Glutamatergic neuron (in vitro differentiated cells): ENCODE measurements around the gene POU2F2. TPM values are rescaled to one million over a fixed set of nuclear protein-coding genes. Genes with fewer than 3 reads are reported as not detected.
A peak's percentile ranks its signal among the peaks of the same experiment; 100 is the strongest.
"Not testable (repeated sequence)": the region's sequence is repeated elsewhere in the genome, so short reads cannot be mapped to it uniquely, and the experiment has no call there.

Source experiments
- DNase-seq: peaks from one replicate; pipeline ENCODE4 v3.0.0; 2022
- H3K27ac Mint-ChIP-seq: one replicate; pipeline ENCODE4 v1.8.0; 2020; ENCODE audit warnings: mild to moderate bottlenecking, mixed read lengths, inconsistent platforms; ENCODE audit not compliant: unreplicated experiment
- H3K27me3 Mint-ChIP-seq: one replicate; pipeline ENCODE4 v1.8.0; 2020; ENCODE audit warnings: mild to moderate bottlenecking, moderate library complexity, mixed read lengths, inconsistent platforms; ENCODE audit not compliant: unreplicated experiment
- H3K36me3 Mint-ChIP-seq: one replicate; pipeline ENCODE4 v1.8.0; 2020; ENCODE audit warnings: mild to moderate bottlenecking, mixed read lengths, inconsistent platforms; ENCODE audit not compliant: unreplicated experiment
- H3K4me1 Mint-ChIP-seq: one replicate; pipeline ENCODE4 v1.8.0; 2020; ENCODE audit warnings: mild to moderate bottlenecking, low read depth, mixed read lengths, inconsistent platforms; ENCODE audit not compliant: unreplicated experiment
- H3K4me3 Mint-ChIP-seq: one replicate; pipeline ENCODE4 v1.8.0; 2020; ENCODE audit warnings: mild to moderate bottlenecking, mixed read lengths, inconsistent platforms; ENCODE audit not compliant: unreplicated experiment
- H3K9me3 Mint-ChIP-seq: one replicate; pipeline ENCODE4 v1.8.0; 2020; ENCODE audit warnings: mild to moderate bottlenecking, moderate library complexity, mixed read lengths, inconsistent platforms; ENCODE audit not compliant: unreplicated experiment
- total RNA-seq: library from RNA; stranded (reverse); fragmentation: NEBNext Ultra II Directional; extraction: Animal tissue kit (Norgen Biotek cat#: 25700); gene quantifications from one replicate; pipeline ENCODE4 v1.2.1, GENCODE V29; 2021; ENCODE audit not compliant: unreplicated experiment
- TF ChIP-seq, protein P1 (sequence below): fragments of 200-600 bp; sonication (generic); IDR thresholded peaks from one replicate; pipeline ENCODE4 v1.5.0; 2021; ENCODE audit not compliant: partially characterized antibody, unreplicated experiment

POU2F2 gene
- total RNA-seq, 1 donor from 2014 or later: 53.4 TPM

DNA sequence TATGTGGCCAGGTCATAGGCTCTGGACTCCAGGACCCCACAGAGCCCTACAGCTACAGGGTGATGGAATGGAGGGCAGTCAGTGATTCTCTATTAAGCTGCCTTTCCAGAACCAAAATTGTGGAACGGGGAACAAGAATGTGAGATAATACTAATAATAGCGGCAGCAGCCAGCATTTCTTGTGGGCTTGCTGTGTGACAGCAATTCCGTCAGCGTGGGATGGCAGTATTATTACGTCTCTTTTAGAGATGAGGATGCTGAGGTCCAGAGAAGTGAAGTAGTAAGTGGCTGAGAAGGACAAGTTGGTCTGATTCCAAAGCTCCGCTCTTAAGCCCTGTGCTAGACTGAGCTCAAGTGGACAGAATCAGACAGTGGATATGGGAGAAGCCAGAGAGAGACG lies 86.7 kb downstream of the POU2F2 start:
- DNase-seq: no peak
- peaks cover 7% of the 10 kb centered on the region for H3K9me3 Mint-ChIP-seq
- H3K36me3 Mint-ChIP-seq: no peaks in the 10 kb centered on the region
- H3K27ac Mint-ChIP-seq: no peak overlapping the region
- TF ChIP-seq, protein P1, sequence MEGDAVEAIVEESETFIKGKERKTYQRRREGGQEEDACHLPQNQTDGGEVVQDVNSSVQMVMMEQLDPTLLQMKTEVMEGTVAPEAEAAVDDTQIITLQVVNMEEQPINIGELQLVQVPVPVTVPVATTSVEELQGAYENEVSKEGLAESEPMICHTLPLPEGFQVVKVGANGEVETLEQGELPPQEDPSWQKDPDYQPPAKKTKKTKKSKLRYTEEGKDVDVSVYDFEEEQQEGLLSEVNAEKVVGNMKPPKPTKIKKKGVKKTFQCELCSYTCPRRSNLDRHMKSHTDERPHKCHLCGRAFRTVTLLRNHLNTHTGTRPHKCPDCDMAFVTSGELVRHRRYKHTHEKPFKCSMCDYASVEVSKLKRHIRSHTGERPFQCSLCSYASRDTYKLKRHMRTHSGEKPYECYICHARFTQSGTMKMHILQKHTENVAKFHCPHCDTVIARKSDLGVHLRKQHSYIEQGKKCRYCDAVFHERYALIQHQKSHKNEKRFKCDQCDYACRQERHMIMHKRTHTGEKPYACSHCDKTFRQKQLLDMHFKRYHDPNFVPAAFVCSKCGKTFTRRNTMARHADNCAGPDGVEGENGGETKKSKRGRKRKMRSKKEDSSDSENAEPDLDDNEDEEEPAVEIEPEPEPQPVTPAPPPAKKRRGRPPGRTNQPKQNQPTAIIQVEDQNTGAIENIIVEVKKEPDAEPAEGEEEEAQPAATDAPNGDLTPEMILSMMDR: no peak
- peak overlapping the region; percentile 12 for H3K4me3 Mint-ChIP-seq
- H3K27me3 Mint-ChIP-seq: peaks cover 2% of the 10 kb centered on the region
- H3K4me1 Mint-ChIP-seq: peaks cover 44% of the 10 kb centered on the region

DNA sequence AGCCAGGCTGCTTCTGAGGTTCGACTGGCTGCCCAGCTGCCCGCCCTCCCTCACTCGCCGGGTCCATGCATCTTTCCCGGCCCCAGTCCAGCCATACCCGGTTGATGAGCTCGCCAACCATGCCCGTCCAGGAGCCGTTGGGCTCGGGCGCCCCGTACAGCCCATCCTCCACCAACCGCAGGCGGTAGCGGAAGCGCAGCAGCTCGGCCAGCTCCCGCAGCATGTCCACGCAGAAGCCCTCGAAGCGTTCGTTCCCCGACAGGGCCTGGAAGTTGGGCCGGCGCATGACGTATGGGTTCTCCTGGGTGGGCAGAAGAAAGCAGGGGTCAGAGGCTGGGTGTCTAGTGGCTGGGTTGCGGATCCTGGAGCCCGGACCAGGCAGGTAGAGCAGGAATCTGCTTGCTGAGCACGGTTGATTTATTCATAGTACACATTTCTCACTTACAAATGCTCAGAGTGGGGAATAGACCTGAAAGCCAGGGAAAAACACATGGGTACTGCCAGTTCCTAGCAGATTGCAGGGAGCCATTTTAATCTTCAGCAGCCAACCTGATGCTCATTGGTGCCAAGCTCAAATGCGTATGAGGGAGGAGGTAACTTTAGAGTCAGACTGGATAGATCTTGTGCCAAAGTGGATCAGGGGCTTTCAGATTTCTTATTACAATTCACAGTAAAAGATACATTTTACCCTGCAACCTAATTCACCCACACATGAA lies 89.6 kb downstream of the POU2F2 start:
- H3K4me1 Mint-ChIP-seq: peaks cover 44% of the 10 kb centered on the region
- H3K9me3 Mint-ChIP-seq: peaks cover 12% of the 10 kb centered on the region
- H3K27ac Mint-ChIP-seq: peak overlapping the region; percentile 98
- DNase-seq: no peak
- H3K27me3 Mint-ChIP-seq: peaks cover 4% of the 10 kb centered on the region
- TF ChIP-seq, protein P1: no peak
- H3K36me3 Mint-ChIP-seq: no peaks in the 10 kb centered on the region
- H3K4me3 Mint-ChIP-seq: peak overlapping the region; percentile 86

DNA sequence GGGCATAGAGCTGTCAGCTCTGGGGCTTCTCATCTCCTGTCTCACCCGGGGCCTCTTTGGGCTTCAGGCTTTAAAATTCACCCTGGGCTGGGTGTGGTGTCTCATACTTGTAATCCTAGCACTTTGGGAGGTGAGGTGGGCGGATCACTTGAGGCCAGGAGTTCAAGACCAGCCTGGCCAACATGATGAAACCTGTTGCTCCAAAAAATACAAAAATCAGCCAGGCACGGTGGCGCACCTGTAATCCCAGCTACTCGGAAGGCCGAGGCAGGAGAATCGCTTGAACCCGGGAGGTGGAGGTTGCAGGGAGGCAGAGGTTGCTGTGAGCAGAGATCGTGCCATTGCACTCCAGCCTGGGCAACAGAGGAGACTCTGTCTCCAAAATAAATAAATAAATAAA lies 91.8 kb downstream of the POU2F2 start:
- H3K27ac Mint-ChIP-seq, H3K27me3 Mint-ChIP-seq, DNase-seq, H3K4me3 Mint-ChIP-seq, H3K36me3 Mint-ChIP-seq: not testable (repeated sequence)
- Mint-ChIP-seq H3K9me3 (peaks cover 12% of the 10 kb centered on the region), H3K4me1 (peaks cover 36% of the 10 kb centered on the region)

DNA sequence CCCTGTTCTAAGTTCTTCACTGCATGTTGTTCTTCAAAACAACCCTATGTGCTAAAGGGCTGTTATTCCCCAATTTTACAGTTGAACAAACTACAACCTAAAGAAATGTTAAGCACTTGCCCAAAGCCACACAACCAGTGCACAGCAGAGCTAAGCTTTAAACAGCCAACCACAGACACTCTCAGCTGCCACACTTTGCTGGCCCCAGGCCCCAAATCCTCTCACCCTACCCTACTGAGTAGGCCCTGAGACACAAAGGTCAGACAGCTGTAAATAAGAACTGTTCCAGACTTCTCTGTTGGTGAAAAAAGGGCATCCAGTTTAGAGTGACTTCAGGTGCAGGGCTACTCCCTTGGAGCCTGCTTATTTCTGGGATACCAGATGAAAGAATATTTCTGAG lies 92.2 kb downstream of the POU2F2 start:
- no peak overlapping the region for H3K4me3 Mint-ChIP-seq
- peaks cover 32% of the 10 kb centered on the region for H3K4me1 Mint-ChIP-seq
- H3K36me3 Mint-ChIP-seq: no peaks in the 10 kb centered on the region
- peaks cover 4% of the 10 kb centered on the region for H3K27me3 Mint-ChIP-seq
- TF ChIP-seq, protein P1: no peak
- DNase-seq: no peak
- H3K9me3 Mint-ChIP-seq: peaks cover 12% of the 10 kb centered on the region
- H3K27ac Mint-ChIP-seq: no peak overlapping the region

DNA sequence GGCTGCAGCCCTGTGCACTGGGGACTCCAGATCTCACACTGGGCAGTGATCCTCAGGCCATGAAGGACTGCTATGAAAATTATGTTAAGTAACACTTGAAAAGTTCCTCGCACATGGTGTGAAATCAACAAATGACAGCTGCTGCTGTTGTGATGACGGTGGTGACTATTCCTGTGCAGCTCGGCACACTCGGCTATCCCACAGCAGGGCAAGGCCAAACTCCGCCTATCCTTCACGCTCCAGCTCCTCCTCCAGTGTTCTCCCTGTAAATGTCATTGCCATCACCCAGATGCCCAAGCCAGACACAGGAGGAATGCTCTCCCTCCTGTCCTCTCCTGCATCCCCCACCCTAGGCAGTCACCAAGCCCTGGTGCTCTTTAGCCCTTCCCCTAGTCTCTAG lies 93.6 kb downstream of the POU2F2 start:
- Mint-ChIP-seq H3K4me3 (peak overlapping the region; percentile 35), H3K36me3 (no peaks in the 10 kb centered on the region), H3K27me3 (peaks cover 4% of the 10 kb centered on the region), H3K9me3 (peaks cover 5% of the 10 kb centered on the region), H3K4me1 (peaks cover 26% of the 10 kb centered on the region), H3K27ac (no peak overlapping the region)
- DNase-seq: no peak
- TF ChIP-seq, protein P1: no peak
